Glomerular visceral epithelial cell (primary cell): Measurements from ENCODE around the gene COL2A1.

Experiments used
- DNase-seq: peaks from one replicate; pipeline ENCODE4 v3.0.0-alpha.2; 2016; ENCODE audit errors: extremely low spot score

Gene COL2A1

DNA sequence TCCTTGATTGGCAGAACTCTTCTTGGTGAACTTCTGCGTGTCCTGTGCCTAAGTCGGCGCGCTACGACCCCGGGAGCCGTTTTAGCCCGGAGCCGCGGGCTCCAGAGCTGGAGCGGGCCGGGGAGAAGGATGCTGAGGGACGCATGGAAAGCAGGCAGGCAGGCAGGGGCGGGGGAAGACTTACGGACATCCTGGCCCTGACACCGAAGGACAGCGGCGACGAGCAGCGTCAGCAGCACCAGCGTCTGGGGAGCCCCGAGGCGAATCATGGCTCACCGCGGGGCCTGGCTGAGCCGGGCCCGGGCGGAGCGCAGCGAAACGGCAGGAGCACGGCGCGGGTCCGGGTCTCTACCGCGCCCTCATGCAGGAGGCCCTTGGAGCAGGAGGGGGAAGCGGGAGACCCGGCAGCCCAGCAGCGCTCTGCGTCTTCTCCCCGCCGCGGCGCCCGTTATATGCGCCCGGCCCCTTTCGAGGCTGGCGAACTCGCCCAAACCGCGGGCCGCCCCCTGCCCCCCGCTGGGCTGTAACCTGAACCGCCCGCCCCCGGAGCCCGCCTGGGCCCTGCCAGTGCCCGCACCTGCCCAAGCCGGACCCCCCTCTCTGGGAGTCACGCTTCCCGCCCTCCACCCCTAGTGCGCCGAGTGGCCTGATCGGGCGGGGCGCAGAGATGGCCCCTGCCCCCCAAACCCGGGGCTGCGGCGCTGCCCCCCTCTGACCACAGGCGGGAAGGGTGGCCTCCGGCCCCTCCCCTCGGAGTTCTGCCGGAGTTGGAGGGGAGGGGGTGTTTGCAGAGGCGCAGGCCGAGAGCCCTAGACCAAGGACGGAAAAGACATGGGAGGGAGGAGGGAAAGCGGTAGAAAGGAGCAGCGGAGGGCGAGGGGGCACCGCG, at the start of gene COL2A1:
TSS of gene COL2A1 (minus strand) at position 424 of the 889 bp plus-strand sequence. CDS start at position 269, 155 bp downstream.
- DNase-seq: peak; percentile 9

DNA sequence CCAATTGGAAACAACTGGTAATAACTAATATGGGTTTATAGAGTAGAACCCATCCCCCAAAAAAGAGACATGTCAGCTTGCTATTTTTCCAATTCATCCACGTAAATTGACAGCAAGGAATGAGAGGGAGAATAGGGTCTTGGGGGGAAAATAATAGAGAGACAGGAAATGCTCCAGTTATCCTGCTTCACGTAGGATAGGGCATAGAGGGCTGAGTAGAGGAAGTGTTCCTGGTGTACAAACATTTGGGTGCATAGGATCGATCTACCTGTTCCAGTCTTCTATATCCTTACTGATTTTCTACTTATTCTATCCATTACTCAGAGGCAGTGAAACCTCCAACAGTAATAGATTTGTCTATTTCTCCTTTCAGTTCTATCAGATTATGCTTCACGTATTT, 49.6 kb upstream of the COL2A1 start:
- no peak for DNase-seq

DNA sequence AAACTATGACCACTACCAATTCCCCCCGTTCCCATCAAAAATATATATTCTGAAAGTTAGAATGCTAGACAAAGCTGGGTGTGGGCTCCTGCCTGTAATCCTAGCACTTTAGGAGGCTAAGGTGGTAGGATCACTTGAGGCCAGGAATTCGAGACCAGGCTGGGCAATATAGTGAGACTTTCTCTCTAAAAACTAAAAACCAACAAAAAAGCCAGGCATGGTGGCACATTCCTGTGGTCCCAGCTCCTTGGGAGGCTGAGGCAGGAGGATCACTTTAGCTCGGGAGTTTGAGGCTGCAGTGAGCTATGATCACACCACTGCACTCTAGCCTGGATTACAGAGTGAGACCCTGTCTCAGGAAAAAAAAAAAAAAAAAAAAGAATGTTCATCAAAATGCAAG, 48.8 kb upstream of the COL2A1 start:
- DNase-seq: no peak

DNA sequence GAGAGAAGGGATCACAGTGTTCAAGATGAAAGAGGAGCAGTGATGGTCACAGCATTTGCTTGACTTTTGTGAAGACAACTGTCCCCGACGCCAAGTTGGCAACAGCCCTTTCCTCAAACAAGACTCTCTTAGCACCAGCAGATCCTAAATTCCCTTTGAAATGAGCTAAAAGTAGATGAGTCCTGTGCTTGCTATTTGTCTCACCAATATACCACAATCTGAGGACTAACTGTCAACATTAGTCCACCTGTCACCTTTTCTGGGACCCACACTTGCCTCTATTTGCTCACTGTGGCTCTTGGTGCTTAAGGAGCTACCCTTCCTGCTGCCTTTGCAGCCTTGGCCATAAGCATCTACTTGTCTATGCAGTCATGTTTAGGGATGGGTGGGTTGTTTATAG, 47.4 kb upstream of the COL2A1 start:
- no peak for DNase-seq

DNA sequence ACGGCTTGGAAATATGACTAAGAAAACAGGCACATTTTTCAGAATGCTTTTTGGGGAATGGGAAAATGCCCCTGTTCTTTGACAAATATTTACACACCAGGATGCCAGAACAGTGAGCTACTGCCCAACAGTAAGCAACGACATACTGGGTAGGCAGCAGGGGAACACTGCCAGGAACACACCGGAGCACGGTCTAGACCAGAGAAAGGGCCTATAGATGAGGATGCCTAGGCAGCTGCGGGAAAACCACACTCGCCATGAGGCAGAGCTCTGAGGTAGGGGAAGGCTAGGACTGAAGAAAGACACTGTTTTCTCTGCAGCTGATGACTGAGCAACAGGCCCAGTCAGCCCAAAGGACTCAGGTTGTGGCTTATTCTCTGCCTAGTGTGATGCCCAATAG, 45.9 kb upstream of the COL2A1 start:
- DNase-seq: no peak

DNA sequence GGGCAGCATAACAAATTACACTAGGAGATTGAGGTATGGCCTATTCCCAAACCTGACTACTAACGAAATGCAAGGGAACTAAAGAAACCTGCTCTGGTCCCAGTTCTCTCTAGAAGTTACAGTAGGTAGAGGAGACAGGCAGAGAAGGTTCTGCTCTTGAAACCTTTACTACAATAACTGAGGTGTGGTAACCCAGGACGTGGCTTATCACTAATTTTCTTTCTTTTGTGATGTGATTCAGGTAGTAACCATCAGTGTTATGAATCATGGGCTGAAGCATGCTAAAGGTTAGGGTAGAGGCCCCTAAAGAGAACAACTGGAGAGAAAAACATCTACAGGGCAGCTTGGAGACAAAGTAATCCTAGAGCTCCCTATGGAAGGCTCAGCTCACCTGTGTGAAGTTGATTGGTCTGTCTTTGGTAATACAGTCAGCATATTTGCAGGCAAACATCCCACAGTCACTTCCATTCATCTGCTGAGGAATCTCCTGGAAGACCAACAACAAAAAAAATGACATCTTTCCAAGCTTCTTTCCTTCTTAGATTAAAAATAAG, 41.8 kb upstream of the COL2A1 start:
- DNase-seq: no peak

DNA sequence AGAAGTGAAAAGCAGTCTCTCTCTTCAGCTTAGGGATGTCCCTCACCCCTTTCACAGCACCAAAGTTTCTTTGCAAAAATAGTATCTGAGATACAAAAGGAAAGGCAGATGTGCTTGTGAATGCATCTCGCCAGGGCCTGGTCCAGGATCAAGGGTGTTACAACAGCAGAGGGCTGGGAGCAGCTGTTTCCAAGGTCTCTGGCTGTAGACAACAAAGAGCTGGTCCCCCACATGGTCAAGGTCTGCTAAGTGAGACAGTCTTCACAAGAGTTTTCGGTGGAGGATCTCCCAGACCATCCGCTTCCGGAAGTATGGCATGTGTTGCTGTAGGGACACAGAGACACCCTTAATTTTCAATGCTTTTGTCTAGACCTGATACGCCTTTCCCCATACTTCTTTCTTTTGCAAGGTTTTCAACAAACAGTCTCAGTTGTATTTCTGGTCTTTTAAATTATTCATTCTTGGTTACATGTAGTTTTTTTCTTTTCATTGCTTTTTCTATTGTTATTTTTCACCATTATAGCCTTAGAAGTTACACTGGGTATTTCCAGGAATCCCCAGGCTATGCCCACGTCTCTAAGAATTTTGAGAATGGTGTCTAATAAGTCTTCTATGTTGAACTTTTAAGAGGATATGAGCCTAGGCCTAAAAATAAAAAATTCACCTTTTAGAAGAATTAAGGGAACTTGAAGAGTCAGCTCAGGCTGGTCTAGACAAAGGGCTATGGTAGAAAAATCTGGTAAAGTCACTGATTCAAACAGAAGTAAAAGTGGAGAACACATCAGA, 41.0 kb upstream of the COL2A1 start:
- DNase-seq: no peak

DNA sequence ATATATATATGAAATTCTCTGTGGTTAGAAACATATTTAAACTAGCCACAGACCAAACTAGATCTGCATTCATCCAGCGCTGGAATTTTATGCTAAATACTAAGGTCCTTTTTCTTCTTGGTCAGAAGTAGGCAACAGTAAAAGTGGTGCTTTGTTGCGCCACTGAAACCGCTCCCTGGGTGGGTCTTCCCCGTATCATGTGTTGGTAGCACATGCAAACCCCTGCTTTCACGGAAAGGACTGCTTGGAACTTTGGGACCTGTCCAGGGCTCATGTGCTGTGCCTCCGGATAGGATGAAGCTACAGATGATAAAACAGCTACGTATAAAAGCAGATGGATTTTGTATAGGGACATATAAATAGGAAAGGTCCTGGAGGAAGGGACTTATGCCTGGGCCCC, 40.1 kb upstream of the COL2A1 start:
- DNase-seq: no peak

DNA sequence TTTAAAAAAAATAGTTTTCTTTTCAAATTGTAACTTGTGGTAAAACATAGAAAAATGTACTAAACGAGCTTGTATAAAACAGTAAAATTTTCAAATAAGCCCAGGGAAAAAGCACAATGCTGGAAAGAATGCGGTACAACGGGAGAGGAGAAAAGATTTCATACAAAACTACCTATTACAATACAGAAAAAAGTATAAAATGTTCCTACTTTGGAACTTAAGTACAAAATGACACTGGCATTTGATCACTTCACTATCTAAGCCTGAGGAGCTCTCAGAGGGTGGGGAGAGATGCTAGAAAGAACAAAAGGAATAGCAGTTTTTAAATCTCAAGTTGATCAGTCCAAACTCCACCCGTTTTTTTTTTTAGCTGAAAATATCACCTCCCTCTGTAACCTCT, 39.5 kb upstream of the COL2A1 start:
- DNase-seq: no peak

DNA sequence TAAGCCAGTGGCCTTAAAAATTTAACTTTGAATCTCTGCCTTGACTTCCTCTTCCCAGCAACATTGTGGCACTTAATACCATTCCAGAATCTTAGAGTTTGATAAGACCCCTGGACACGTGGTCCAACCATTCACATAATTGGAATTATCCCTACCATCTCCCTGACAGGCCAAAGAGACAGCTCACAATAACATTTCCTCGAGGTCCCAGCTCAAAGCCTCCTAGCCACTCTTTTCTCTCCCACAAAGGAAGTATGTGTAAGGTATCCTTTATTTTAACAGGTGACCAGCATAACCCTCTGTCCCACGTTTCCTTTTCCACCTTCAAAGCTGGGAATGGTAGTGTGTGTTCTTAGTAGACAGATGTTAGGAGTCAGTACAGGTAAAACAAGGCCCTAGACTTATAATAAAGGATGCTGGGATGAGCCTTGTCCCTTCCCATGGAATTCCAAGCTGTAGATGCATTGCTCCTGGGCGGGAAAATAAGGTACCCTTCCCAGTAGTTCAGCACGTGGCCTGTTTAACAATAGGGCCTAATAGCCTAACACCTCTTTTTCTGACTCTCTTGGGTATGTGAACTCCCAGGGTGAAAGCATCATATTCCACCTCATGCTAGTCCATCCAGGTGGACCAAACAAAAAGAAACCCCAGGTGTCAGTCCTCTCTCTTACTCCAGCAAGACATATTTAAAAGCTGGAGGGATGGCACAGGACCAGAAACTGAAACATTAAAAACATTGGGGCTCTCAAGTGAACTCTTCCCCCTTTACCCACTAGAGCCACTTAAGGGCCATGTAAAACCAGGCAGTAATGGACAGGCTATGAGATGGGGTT, 37.5 kb upstream of the COL2A1 start:
- no peak for DNase-seq

DNA sequence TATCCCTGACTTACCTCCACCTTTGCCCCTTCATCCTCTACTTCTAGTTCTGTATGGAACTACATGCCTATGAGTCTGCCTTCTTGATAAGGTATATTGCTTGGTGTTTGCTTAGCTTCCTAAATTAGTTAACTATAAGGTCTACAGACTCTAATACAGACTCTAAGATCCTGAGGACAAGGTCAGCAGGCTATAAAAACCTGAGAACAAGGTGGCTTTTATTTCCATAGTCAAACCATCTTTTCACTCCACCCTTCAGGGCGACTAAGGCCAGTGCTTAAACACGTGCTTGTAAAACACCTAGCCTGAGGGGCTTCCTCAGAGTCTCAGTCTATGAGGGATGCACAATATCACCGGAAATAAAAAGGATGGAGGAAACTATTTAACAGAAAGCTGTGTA, 36.1 kb upstream of the COL2A1 start:
- DNase-seq: no peak

DNA sequence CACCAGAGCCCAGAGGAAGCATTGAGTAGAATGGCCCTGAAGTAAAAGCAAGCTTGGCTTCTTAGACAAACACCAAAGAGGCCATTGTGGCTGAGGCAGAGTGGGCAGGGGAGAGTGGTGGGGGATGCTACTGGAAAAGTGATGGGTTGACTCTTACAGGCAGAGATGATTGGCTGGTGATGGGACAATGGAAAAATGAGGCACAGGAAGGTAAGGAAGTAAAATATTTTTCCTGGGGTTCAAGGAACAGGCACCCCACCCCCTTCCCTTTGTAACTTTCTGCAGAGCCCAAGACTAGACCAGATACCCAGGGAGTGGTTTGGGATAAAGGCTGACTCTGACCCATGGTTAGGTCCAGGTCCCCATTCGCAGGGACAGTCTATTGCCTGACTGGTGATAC, 34.9 kb upstream of the COL2A1 start:
- no peak for DNase-seq

DNA sequence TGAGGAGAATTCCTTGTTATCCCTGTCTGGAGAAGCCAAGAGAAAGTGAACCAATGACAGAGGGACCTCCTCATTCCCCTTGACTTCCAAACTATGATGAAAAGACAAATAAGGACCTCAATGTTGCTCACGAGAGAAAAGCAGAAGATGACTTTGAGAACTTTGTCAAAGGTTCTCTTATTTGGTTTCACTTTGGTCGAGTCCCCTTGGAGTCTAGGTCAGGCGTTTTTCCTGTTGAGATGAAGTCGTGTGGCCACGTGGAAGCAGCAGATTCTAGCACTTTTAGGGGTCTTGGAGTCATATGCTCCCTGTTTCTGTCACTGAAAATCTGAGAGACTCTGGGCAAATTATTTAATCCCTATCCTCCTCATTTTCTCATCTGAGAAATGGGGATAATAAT, 33.8 kb upstream of the COL2A1 start:
- no peak for DNase-seq

DNA sequence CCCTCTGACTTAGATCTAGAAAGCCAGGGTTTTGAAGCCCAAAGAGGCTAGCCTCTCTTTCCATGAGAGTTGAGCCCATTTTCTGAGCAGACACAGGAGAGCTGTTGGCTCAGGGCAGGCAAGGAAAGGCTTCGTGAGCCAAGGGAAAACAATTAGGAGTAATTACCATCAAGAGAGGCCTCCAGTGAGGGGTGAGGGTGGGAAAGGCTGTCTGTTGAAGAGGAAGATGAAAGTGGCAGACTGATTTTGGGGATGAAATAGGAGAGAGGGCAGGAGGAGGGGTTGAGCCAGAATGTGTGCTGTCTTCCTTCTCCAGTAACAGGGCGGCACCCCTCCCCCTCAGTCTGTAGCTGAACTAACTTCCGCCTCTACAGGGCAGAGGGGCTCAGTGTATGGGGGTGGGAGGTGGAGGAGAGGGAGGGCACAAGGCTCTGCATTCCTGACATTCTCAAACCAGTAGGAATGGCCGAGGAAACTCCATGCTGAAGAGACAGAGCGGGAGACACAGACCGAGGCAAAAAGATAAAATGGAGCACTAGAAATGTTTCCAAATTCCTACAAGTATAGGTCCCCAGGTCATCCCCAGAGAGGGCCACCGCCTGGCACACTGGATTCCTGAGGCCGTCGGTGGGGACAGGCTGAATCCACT, 33.1 kb upstream of the COL2A1 start:
- no peak for DNase-seq

DNA sequence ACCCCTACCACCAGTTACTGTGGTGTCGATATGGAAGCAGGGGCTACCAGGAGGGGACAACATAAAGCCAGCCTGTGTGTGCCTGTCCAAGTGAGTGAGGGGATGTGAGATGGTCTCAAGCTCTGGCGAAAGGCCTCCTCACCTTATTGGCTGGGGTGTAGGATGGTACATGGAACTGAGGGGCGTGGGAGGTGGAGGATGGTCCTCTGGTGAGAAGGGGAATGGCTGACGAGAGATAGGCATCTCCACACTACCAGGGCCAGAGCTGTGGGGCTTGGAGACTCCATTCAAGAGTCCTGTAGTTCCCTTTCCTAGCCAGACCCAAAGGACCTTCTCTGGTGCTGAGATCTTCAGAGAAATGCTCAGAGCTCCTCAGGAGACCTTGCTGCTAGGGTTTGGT, 32.5 kb upstream of the COL2A1 start:
- DNase-seq: no peak

DNA sequence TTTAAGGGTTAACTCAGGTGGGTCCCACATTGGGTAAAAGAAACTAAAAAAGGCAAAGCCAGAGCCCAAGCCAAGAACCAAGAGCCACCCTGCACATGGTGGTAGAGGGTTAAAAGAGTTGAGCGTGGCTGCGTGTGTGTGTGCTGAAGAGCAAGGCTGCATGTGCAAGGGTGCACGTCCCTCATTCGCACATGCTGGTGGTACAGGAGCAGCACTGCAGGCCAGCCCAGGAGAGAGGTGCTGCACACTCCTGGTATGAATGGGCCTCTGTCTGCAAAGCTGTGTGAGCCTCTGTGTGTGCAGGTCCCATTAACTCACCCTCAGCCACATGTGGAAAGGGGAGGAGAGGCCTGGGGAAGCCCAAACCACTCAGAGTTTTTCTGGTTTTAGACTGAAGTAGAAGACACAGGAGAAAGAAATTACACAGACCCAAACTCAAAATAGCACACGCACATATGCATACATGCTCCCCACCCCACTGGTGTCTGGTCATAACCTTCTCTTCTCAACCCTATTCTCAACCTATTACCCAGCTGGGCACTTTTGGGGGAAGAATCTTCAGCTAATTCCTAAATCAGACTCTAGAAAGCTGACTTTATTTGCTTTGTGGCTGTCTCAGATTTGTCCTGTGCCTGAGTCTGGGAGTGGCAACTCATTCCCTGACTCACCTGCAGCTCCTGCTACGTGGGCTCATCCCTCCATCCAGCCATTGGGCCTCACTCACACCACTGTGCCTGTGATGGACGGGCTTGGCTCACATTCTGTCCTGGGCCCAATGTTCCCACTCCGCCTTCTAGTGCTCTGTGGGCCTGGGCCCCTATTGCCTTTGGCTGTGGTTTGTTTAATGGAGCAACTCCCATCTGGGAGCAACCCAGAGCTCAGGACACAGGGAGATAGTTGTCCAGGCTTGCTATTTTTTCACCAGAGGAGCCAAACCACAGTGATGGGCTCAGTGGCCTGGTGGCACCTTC, 30.8 kb upstream of the COL2A1 start:
- no peak for DNase-seq

DNA sequence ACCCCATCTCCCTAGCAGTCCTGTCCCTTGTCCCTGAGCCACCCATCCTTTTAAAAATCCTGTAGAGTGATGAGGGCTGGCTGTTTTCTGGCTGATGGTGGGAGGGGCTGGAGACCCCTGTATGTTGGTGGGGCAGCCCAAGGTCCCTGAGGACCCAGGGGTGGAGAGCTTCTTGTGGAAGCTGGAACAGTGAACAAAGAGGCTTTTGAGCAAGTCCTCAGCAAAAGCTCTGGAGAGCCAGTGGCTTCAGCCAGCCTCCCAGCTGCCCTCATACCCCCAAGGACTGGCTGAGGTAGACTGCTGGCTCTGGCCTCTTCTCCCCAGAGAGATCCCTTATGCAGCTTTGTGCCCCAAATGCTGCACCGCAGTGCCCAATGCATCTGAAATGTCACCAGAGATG, 29.2 kb upstream of the COL2A1 start:
- no peak for DNase-seq

DNA sequence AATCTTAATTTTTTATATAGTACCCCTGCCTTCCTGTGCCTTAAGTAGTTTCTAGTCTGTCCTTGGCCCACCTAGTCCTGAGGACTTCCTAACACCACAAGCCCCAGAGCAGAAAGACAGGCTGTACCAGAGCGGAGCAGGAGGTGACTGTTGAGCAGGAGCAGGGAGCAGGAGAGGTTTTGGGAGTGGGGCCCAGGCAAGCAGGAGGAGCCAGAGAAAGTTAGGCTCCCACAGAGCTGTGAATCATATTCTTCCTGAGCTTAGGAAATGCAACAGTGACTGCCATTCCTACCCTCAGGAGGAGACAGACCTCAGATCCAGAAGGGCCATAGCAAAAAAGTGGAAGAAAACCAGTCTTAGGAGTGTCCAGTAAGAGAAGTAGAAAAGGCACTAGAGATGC, 28.3 kb upstream of the COL2A1 start:
- DNase-seq: no peak

DNA sequence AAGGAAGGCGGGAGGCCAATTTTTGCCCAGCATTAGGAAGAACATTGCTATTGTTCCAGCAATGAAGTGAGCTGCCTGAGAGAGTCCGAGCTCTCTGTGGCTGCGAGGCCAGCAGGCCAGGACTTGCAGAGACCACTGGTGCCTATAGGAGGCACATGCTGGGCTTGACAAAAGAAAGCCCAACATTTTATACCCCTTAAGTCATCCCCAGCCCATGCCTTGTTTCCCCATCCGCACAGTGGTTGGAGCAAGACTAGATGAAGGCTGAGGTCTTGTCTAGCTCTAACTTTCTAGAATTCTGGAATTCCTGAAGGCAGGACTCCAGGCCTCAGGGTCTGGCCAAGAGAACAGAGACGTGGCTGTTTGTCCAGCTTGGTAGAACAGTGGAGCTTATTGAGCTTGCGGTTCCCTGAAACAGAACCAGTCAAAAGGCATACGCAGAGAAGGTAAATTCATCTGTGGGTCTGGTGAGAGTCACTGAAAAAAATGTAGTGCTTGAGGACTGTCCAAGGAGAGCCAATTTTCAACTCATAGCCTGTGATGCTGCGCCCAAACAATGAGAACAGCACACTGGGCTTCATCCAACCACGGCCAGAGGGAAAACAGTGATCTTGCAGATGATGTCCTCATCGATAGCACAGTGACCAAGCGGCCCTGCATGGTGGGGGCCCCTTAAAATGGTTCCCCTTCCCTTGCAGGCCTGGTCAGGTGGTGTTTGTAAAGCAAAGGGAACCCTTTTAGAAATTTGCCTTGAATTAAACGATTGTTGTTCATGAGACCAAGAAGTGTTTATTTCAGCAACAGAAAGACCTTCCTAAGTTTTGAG, 27.1 kb upstream of the COL2A1 start:
- no peak for DNase-seq
